Esophagus muscularis mucosa (tissue), 4 donors: ENCODE measurements around the gene AUTS2. TPM values are rescaled to one million over a fixed set of nuclear protein-coding genes. Genes with fewer than 3 reads are reported as not detected.

ENCODE experiments used
- DNase-seq: peaks from one replicate; pipeline ENCODE4 v3.0.0-alpha.2; 2017; ENCODE audit errors: extremely low spot score
- H3K27ac ChIP-seq, 4 donors: fragments of 200-600 bp; sonication (generic); replicated peaks in 1 of 4; 1 replicate in 3 of 4; 2 replicates in 1 of 4; pipeline ENCODE4 v1.5.1; 2016 to 2019; ENCODE audit warnings: mild to moderate bottlenecking in 1 of 4
- H3K27me3 ChIP-seq, 4 donors: fragments of 200-600 bp; sonication (generic); one replicate each; pipeline versions ENCODE4 v1.5.1 to v1.6.0; 2016 to 2019
- H3K36me3 ChIP-seq, 4 donors: fragments of 200-600 bp; sonication (generic); one replicate each; pipeline ENCODE4 v1.5.1; 2016 to 2019
- H3K4me1 ChIP-seq, 4 donors: fragments of 200-600 bp; sonication (generic); one replicate each; pipeline ENCODE4 v1.5.1; 2016 to 2019
- H3K4me3 ChIP-seq, 4 donors: fragments of 200-600 bp; sonication (generic); 1 replicate in 2 of 4; 2 replicates in 2 of 4; pipeline ENCODE4 v1.5.1; 2016 to 2019; ENCODE audit warnings: mild to moderate bottlenecking in 4 of 4, moderate library complexity in 1 of 4
- H3K9me3 ChIP-seq, 4 donors: fragments of 200-600 bp; sonication (generic); 1 replicate in 3 of 4; 2 replicates in 1 of 4; pipeline ENCODE4 v1.5.1; 2016 to 2019
- EP300 ChIP-seq: sonication (generic); formaldehyde crosslinking; IDR thresholded peaks from one replicate; pipeline ENCODE4 v1.6.1; 2017; ENCODE audit warnings: antibody characterized with exemption
- POLR2A ChIP-seq: fragments of 450-650 bp; IDR thresholded peaks from one replicate; pipeline ENCODE4 v1.6.1; 2017; ENCODE audit warnings: antibody characterized with exemption, moderate library complexity, mild to moderate bottlenecking, low read depth
- POLR2AphosphoS5 ChIP-seq, 2 donors: sonication (generic); formaldehyde crosslinking; IDR thresholded peaks; one replicate each; pipeline ENCODE4 v1.6.1; 2017; ENCODE audit warnings: antibody characterized with exemption in 2 of 2
- WGBS: methylation state at CpG from one replicate; pipeline ENCODE4 v1.1.5; 2018; 5-methylcytosine and 5-hydroxymethylcytosine counted together
- intact Hi-C: fragments of 100-400 bp; cut with DNase I; formaldehyde crosslinking; loops from one replicate; pipeline ENCODE4 v1.15.1; 2023
- total RNA-seq, 4 donors: library from RNA; depleted of rRNA; stranded (reverse); fragments of >200 nt; gene quantifications; one replicate each; pipeline versions ENCODE4 v1.1.0 to v1.2.1, GENCODE V29; 2016
- TF ChIP-seq, protein P1 (sequence below), 3 experiments: fragments of 200-600 bp in 2 of 3; fragments of 450-650 bp in 1 of 3; sonication (generic) in 2 of 3; IDR thresholded peaks; one replicate each; pipeline ENCODE4 v1.5.1; 2017 to 2019; ENCODE audit warnings: antibody characterized with exemption in 3 of 3, mild to moderate bottlenecking in 2 of 3, moderate library complexity in 1 of 3

The AUTS2 gene
- total RNA-seq, 4 donors from 2014 or later, result 18.5 to 44.9 (median 34.2) TPM

GRCh38 chr7:69599286-69599954, 1.1 kb downstream of the AUTS2 start:
- H3K4me3 ChIP-seq, result peak overlapping the region; percentile 67 to 88 (median 88)
- peak overlapping the region; percentile 93 to 94 (median 93) for H3K27ac ChIP-seq
- peaks cover 24 to 60% (median 59%) of the 10 kb centered on the region in 4 donors for H3K4me1 ChIP-seq
- intact Hi-C loops, result loop anchor here (10.0 kb wide), 1 partner anchor 1095 kb away; no protein-coding TSS in a partner anchor
- no peaks in the 10 kb centered on the region for H3K9me3 ChIP-seq
- no peak for DNase-seq
- no peaks in the 10 kb centered on the region for H3K36me3 ChIP-seq
- WGBS, result under 1% methylated on average over 30 of the region's 61 CpGs
- TF ChIP-seq POLR2A (no peak), POLR2AphosphoS5 (IDR thresholded peaks at IDR 0.05) (no peak)
- TF ChIP-seq, protein P1, sequence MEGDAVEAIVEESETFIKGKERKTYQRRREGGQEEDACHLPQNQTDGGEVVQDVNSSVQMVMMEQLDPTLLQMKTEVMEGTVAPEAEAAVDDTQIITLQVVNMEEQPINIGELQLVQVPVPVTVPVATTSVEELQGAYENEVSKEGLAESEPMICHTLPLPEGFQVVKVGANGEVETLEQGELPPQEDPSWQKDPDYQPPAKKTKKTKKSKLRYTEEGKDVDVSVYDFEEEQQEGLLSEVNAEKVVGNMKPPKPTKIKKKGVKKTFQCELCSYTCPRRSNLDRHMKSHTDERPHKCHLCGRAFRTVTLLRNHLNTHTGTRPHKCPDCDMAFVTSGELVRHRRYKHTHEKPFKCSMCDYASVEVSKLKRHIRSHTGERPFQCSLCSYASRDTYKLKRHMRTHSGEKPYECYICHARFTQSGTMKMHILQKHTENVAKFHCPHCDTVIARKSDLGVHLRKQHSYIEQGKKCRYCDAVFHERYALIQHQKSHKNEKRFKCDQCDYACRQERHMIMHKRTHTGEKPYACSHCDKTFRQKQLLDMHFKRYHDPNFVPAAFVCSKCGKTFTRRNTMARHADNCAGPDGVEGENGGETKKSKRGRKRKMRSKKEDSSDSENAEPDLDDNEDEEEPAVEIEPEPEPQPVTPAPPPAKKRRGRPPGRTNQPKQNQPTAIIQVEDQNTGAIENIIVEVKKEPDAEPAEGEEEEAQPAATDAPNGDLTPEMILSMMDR (IDR thresholded peaks at IDR 0.05), result no peak
- H3K27me3 ChIP-seq, result no peaks in the 10 kb centered on the region

DNA sequence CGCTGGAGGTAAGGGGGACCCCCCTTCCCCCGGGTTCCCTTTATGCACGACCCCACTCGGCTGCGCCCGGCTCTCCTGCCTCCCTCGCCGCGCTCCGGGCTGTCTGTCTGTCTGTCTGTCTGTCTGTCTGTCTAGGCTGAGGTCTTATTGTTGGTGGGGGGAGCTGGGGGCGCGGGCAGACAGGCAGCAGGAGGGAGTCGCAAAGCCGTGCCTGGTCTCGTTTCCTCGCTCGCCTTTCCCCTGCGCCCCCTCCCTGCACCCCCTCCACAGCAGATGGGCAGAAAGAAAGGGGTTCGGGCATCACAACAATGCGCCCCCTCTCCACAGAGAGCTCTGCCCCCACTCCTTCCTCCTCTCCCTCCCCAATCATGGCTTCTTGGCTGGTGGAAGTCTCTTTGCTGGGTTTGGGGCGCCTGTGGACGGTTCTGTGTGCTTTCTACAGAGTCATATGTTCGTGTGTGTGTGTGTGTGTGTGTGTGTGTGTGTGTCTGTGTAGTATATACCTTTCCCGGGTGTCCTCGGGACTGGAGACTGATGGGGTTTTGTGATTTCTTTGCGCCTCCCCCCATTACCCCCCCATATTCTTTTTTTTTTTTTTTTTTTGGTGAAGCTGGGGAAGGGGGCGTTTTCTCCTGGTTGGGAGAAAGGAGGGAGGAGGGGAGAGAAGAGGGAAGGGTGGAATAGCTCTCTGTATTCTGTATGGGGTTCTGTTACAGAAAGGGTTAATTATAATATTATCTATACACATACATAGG, 1.9 kb downstream of the AUTS2 start:
- intact Hi-C loops, result loop anchor here (10.0 kb wide), 1 partner anchor 1095 kb away; no protein-coding TSS in a partner anchor
- DNase-seq, result no peak
- peak overlapping the region; percentile 93 to 94 (median 93) for H3K27ac ChIP-seq
- TF ChIP-seq POLR2AphosphoS5 (IDR thresholded peaks at IDR 0.05) (no peak), EP300 (no peak)
- WGBS, result 4% methylated on average over 10 of the region's 27 CpGs
- H3K4me1 ChIP-seq, result peaks cover 24 to 67% (median 66%) of the 10 kb centered on the region in 4 donors
- no peaks in the 10 kb centered on the region for H3K36me3 ChIP-seq
- H3K4me3 ChIP-seq, result peak overlapping the region; percentile 67 to 88 (median 88)
- no peaks in the 10 kb centered on the region for H3K9me3 ChIP-seq
- H3K27me3 ChIP-seq, result no peaks in the 10 kb centered on the region

DNA sequence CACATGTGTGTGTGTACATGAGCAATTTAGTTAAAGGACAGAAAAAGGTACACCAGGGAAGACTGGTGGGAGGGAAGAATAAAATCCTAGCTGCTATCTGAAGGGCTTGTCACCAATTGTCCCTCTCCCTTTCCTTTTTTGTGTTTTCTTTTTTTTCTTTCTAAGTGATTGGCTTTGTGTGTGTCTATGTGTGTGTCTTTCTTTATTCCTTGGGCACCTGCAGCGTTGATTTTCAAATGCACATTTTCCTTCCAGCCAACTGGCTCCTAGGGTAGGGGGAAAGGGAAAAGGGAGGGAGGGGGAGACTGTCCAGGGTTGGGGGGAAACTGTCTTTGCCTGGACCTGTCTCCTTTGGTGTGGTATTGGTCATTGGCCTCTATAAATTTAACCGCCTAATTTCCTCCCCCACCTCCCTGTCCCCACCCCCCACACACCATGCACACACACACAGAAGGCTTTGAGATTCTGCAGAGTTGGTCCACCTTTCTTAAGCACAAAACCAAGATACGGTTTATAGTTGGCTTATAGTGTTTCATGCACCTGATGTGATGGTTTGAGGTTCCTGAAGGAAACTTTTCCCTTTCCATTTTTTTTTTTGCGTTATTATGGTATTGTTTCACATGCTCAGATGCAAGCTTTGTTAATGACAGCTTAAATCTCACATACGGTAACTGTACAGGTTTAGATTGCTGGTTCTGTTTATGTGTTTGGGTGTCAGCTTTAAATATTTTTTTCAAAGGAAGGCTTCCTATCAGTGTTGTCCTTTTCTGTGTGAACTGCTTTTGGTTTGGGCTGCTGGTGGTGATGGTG, 2.6 kb downstream of the AUTS2 start:
- Histone ChIP-seq H3K4me3 (peak overlapping the region; percentile 67 to 88 (median 88)), H3K27me3 (no peaks in the 10 kb centered on the region), H3K4me1 (peaks cover 24 to 75% (median 73%) of the 10 kb centered on the region in 4 donors), H3K9me3 (no peaks in the 10 kb centered on the region), H3K27ac (peak overlapping the region in 1 of 4 donors; percentile 93), H3K36me3 (no peaks in the 10 kb centered on the region)
- intact Hi-C loops, result no loop called here
- WGBS, result 43% methylated on average over 5 of the region's 5 CpGs
- no peak for DNase-seq
- TF ChIP-seq, protein P1 (IDR thresholded peaks at IDR 0.05), result no peak
- TF ChIP-seq POLR2A (no peak), EP300 (no peak), POLR2AphosphoS5 (IDR thresholded peaks at IDR 0.05) (no peak)

DNA sequence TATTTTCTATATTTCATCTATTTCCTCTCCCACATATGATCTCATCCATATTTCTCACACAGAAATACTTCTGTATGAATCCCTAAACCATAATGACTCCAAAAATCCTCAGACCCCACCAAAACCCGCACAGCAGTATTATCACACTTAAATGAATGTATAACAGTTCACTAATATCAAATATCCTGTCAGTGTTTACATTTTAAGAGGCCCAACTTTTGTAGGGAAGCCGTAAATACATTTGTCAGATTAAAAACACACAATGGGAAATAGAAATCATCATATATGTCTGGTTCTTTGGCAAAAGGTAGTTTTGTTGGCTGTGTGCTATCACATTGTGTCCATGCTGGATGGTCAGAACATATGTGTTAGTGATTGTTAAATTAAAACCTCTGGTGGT, 4.2 kb downstream of the AUTS2 start:
- WGBS, result 86% methylated on average over 2 of the region's 2 CpGs
- TF ChIP-seq EP300 (no peak), POLR2AphosphoS5 (IDR thresholded peaks at IDR 0.05) (no peak), POLR2A (no peak)
- TF ChIP-seq, protein P1 (IDR thresholded peaks at IDR 0.05), result no peak
- H3K4me3 ChIP-seq, result no peak overlapping the region
- DNase-seq, result no peak
- no peak overlapping the region for H3K27ac ChIP-seq
- H3K27me3 ChIP-seq, result no peaks in the 10 kb centered on the region
- no peaks in the 10 kb centered on the region for H3K36me3 ChIP-seq
- intact Hi-C loops, result no loop called here
- peaks cover 22 to 75% (median 63%) of the 10 kb centered on the region in 4 donors for H3K4me1 ChIP-seq
- no peaks in the 10 kb centered on the region for H3K9me3 ChIP-seq

- H3K27ac ChIP-seq, result no peak overlapping the region
- H3K27me3 ChIP-seq, result no peaks in the 10 kb centered on the region
- no peak for DNase-seq
- no peak overlapping the region for H3K4me3 ChIP-seq
- no peaks in the 10 kb centered on the region for H3K9me3 ChIP-seq
- peaks cover 21 to 73% (median 62%) of the 10 kb centered on the region in 4 donors for H3K4me1 ChIP-seq
- 85% methylated on average over 3 of the region's 3 CpGs for WGBS
- no peaks in the 10 kb centered on the region for H3K36me3 ChIP-seq
- intact Hi-C loops, result no loop called here
- TF ChIP-seq, protein P1 (IDR thresholded peaks at IDR 0.05), result no peak
- TF ChIP-seq EP300 (no peak), POLR2AphosphoS5 (IDR thresholded peaks at IDR 0.05) (no peak), POLR2A (no peak)
Measured at GRCh38 chr7:69603351-69603750, 5.1 kb downstream of the AUTS2 start.
